Activated naive CD8-positive, alpha-beta T cell (primary cell): ENCODE data around the gene PCDHB16.
A peak's percentile ranks its signal among the peaks of the same experiment; 100 is the strongest.
"Not testable (repeated sequence)": the region's sequence is repeated elsewhere in the genome, so short reads cannot be mapped to it uniquely, and the experiment has no call there.

Source experiments
- H3K27ac Mint-ChIP-seq: one replicate; pipeline ENCODE4 v1.8.0; 2021; ENCODE audit warnings: mixed read lengths
- H3K27me3 Mint-ChIP-seq: one replicate; pipeline ENCODE4 v1.8.0; 2021; ENCODE audit warnings: mixed read lengths
- H3K36me3 Mint-ChIP-seq: one replicate; pipeline ENCODE4 v1.8.0; 2021; ENCODE audit warnings: mixed read lengths
- H3K4me1 Mint-ChIP-seq: one replicate; pipeline ENCODE4 v1.8.0; 2021; ENCODE audit warnings: low read depth, mixed read lengths
- H3K4me3 Mint-ChIP-seq: one replicate; pipeline ENCODE4 v1.8.0; 2021; ENCODE audit warnings: mild to moderate bottlenecking, mixed read lengths
- H3K9me3 Mint-ChIP-seq: one replicate; pipeline ENCODE4 v1.8.0; 2021; ENCODE audit warnings: low read depth, mixed read lengths

Gene PCDHB16

GRCh38 chr5:141182248-141182647, at the start of gene PCDHB16:
PCDHB16 (plus strand) TSS chr5:141182387; CDS start chr5:141182560, 173 bp downstream.
- peaks cover 9% of the 10 kb centered on the region for H3K36me3 Mint-ChIP-seq
- peaks cover 7% of the 10 kb centered on the region for H3K9me3 Mint-ChIP-seq
- H3K4me3 Mint-ChIP-seq, result no peak within 1 kb of the TSS
- peaks cover 5% of the 10 kb centered on the region for H3K4me1 Mint-ChIP-seq
- peaks cover 40% of the 10 kb centered on the region for H3K27me3 Mint-ChIP-seq
- H3K27ac Mint-ChIP-seq, result no peak within 1 kb of the TSS

GRCh38 chr5:141135030-141135717, 47.0 kb upstream of the PCDHB16 start, which contains the start of gene PCDHB5:
PCDHB5 (plus strand) TSS chr5:141135206; CDS start chr5:141135435, 229 bp downstream.
- Mint-ChIP-seq H3K36me3 (peaks cover 3% of the 10 kb centered on the region), H3K4me1 (peaks cover 4% of the 10 kb centered on the region), H3K27me3 (peaks cover 25% of the 10 kb centered on the region), H3K27ac (no peak within 1 kb of the TSS), H3K4me3 (peak within 1 kb of the TSS; percentile 67), H3K9me3 (peaks cover 20% of the 10 kb centered on the region)

GRCh38 chr5:141135718-141136266, 46.4 kb upstream of the PCDHB16 start:
- peaks cover 17% of the 10 kb centered on the region for H3K9me3 Mint-ChIP-seq
- H3K27me3 Mint-ChIP-seq, result peaks cover 25% of the 10 kb centered on the region
- peaks cover 3% of the 10 kb centered on the region for H3K36me3 Mint-ChIP-seq
- H3K4me1 Mint-ChIP-seq, result peaks cover 4% of the 10 kb centered on the region
- H3K27ac Mint-ChIP-seq, result no peak overlapping the region
- H3K4me3 Mint-ChIP-seq, result no peak overlapping the region

- not testable (repeated sequence) for H3K27ac Mint-ChIP-seq, H3K36me3 Mint-ChIP-seq, H3K4me3 Mint-ChIP-seq, H3K4me1 Mint-ChIP-seq
- peaks cover 28% of the 10 kb centered on the region for H3K27me3 Mint-ChIP-seq
- H3K9me3 Mint-ChIP-seq, result peaks cover 17% of the 10 kb centered on the region
Observed at GRCh38 chr5:141137346-141137745, 44.8 kb upstream of the PCDHB16 start.

- Mint-ChIP-seq H3K27ac (peak within 1 kb of the TSS; percentile 2), H3K36me3 (peaks cover 12% of the 10 kb centered on the region), H3K4me1 (peaks cover 4% of the 10 kb centered on the region), H3K4me3 (no peak within 1 kb of the TSS), H3K9me3 (peaks cover 13% of the 10 kb centered on the region), H3K27me3 (peaks cover 38% of the 10 kb centered on the region)
Observed at GRCh38 chr5:141149812-141150211, 32.4 kb upstream of the PCDHB16 start, which contains the start of gene PCDHB6. PCDHB6 (plus strand) TSS chr5:141150057; CDS start chr5:141150258, 201 bp downstream.

GRCh38 chr5:141150224-141150992, 31.8 kb upstream of the PCDHB16 start:
- no peak overlapping the region for H3K4me3 Mint-ChIP-seq
- H3K36me3 Mint-ChIP-seq, result peaks cover 12% of the 10 kb centered on the region
- H3K9me3 Mint-ChIP-seq, result peaks cover 13% of the 10 kb centered on the region
- H3K27ac Mint-ChIP-seq, result no peak overlapping the region
- peaks cover 34% of the 10 kb centered on the region for H3K27me3 Mint-ChIP-seq
- H3K4me1 Mint-ChIP-seq, result peaks cover 4% of the 10 kb centered on the region

GRCh38 chr5:141150993-141151325, 31.2 kb upstream of the PCDHB16 start:
- peaks cover 37% of the 10 kb centered on the region for H3K27me3 Mint-ChIP-seq
- H3K4me1 Mint-ChIP-seq, result peaks cover 4% of the 10 kb centered on the region
- no peak overlapping the region for H3K4me3 Mint-ChIP-seq
- no peak overlapping the region for H3K27ac Mint-ChIP-seq
- peaks cover 12% of the 10 kb centered on the region for H3K36me3 Mint-ChIP-seq
- peaks cover 13% of the 10 kb centered on the region for H3K9me3 Mint-ChIP-seq

- peaks cover 15% of the 10 kb centered on the region for H3K9me3 Mint-ChIP-seq
- H3K4me3 Mint-ChIP-seq, result not testable (repeated sequence)
- peaks cover 44% of the 10 kb centered on the region for H3K27me3 Mint-ChIP-seq
Observed at GRCh38 chr5:141151632-141152031, 30.6 kb upstream of the PCDHB16 start.

GRCh38 chr5:141152096-141152495, 30.1 kb upstream of the PCDHB16 start:
- not testable (repeated sequence) for H3K4me3 Mint-ChIP-seq, H3K4me1 Mint-ChIP-seq, H3K27ac Mint-ChIP-seq
- Mint-ChIP-seq H3K27me3 (peaks cover 47% of the 10 kb centered on the region), H3K36me3 (peaks cover 16% of the 10 kb centered on the region), H3K9me3 (peaks cover 16% of the 10 kb centered on the region)

More at GRCh38 chr5:141151632-141152031, 30.6 kb upstream of the PCDHB16 start:
- not testable (repeated sequence) for H3K27ac Mint-ChIP-seq, H3K4me1 Mint-ChIP-seq
- H3K36me3 Mint-ChIP-seq, result peaks cover 15% of the 10 kb centered on the region

- no peak overlapping the region for H3K4me3 Mint-ChIP-seq
- peaks cover 13% of the 10 kb centered on the region for H3K36me3 Mint-ChIP-seq
- peaks cover 11% of the 10 kb centered on the region for H3K9me3 Mint-ChIP-seq
- H3K4me1 Mint-ChIP-seq, result no peaks in the 10 kb centered on the region
- peaks cover 42% of the 10 kb centered on the region for H3K27me3 Mint-ChIP-seq
- H3K27ac Mint-ChIP-seq, result no peak overlapping the region
Observed at GRCh38 chr5:141155540-141156374, 26.4 kb upstream of the PCDHB16 start.

GRCh38 chr5:141157356-141157755, 24.8 kb upstream of the PCDHB16 start:
- peaks cover 13% of the 10 kb centered on the region for H3K36me3 Mint-ChIP-seq
- H3K27ac Mint-ChIP-seq, H3K4me3 Mint-ChIP-seq, H3K4me1 Mint-ChIP-seq: not testable (repeated sequence)
- H3K9me3 Mint-ChIP-seq, result peaks cover 11% of the 10 kb centered on the region
- H3K27me3 Mint-ChIP-seq, result peaks cover 34% of the 10 kb centered on the region

- H3K27me3 Mint-ChIP-seq, result peaks cover 29% of the 10 kb centered on the region
- H3K4me3 Mint-ChIP-seq, H3K9me3 Mint-ChIP-seq, H3K4me1 Mint-ChIP-seq, H3K27ac Mint-ChIP-seq: not testable (repeated sequence)
- peaks cover 13% of the 10 kb centered on the region for H3K36me3 Mint-ChIP-seq
Observed at GRCh38 chr5:141157901-141158300, 24.3 kb upstream of the PCDHB16 start.

GRCh38 chr5:141172381-141173204, 9.6 kb upstream of the PCDHB16 start, which contains the start of gene PCDHB7:
PCDHB7 (plus strand) TSS chr5:141172644; CDS start chr5:141172836, 192 bp downstream.
- Mint-ChIP-seq H3K36me3 (peaks cover 6% of the 10 kb centered on the region), H3K4me1 (no peaks in the 10 kb centered on the region), H3K27ac (no peak within 1 kb of the TSS), H3K4me3 (no peak within 1 kb of the TSS), H3K9me3 (peaks cover 5% of the 10 kb centered on the region), H3K27me3 (peaks cover 35% of the 10 kb centered on the region)
